H1 (cell line): ENCODE measurements around the gene ZNF362. TPM values are rescaled to one million over a fixed set of nuclear protein-coding genes. Genes with fewer than 3 reads are reported as not detected.

Experiments
- ASH2L ChIP-seq: fragments of 200-600, 300-600 bp; sonication (generic); IDR thresholded peaks from one replicate; pipeline ENCODE4 v1.7.1; 2017; ENCODE audit warnings: low read length
- BACH1 ChIP-seq: IDR thresholded peaks from 2 replicates; pipeline ENCODE4 v1.6.1; 2012; ENCODE audit warnings: low read length, improper control_type of control experiment
- BCL11A ChIP-seq, 2 experiments: IDR thresholded peaks; one replicate each; pipeline ENCODE4 v1.6.1; 2011; ENCODE audit warnings: low read depth in 2 of 2, low read length in 2 of 2, mild to moderate bottlenecking in 2 of 2
- EGR1 ChIP-seq: IDR thresholded peaks from 2 replicates; pipeline ENCODE4 v1.6.1; 2011; ENCODE audit warnings: low read depth, low read length, borderline replicate concordance
- FOSL1 ChIP-seq: IDR thresholded peaks from 2 replicates; pipeline ENCODE4 v1.6.1; 2011; ENCODE audit warnings: mild to moderate bottlenecking, low read depth, low read length, moderate library complexity; ENCODE audit not compliant: insufficient read depth
- GTF2F1 ChIP-seq: IDR thresholded peaks from 2 replicates; pipeline ENCODE4 v1.6.1; 2012; ENCODE audit warnings: low read depth, low read length, improper control_type of control experiment, borderline replicate concordance
- HDAC2 ChIP-seq, 2 experiments: fragments of 300-600 bp in 1 of 2; sonication (generic) in 1 of 2; IDR thresholded peaks; 2 replicates each; pipeline ENCODE4 v1.6.1; 2011 to 2012; ENCODE audit warnings: low read depth in 2 of 2, low read length in 2 of 2, mild to moderate bottlenecking in 2 of 2, moderate library complexity in 2 of 2, borderline replicate concordance in 1 of 2, inconsistent platforms in 1 of 2
- HDAC6 ChIP-seq: IDR thresholded peaks from one replicate; pipeline ENCODE4 v1.7.1; 2012; ENCODE audit warnings: low read depth, mild to moderate bottlenecking, inconsistent platforms, low read length, moderate library complexity
- KDM4A ChIP-seq: IDR thresholded peaks from one replicate; pipeline ENCODE4 v1.7.1; 2012; ENCODE audit warnings: low read depth, mild to moderate bottlenecking, moderate library complexity, low read length, inconsistent platforms; ENCODE audit not compliant: severe bottlenecking
- KDM5A ChIP-seq: fragments of 200-600 bp; IDR thresholded peaks from 2 replicates; pipeline ENCODE4 v1.7.1; 2012; ENCODE audit warnings: mild to moderate bottlenecking, low read length, inconsistent platforms, mixed read lengths
- NRF1 ChIP-seq: IDR thresholded peaks from 2 replicates; pipeline ENCODE4 v1.6.1; 2011; ENCODE audit warnings: mild to moderate bottlenecking, low read depth, low read length, improper control_type of control experiment
- POLR2A ChIP-seq, 2 experiments: IDR thresholded peaks; 1 replicate in 1 of 2; 2 replicates in 1 of 2; pipeline ENCODE4 v1.6.1; 2011; ENCODE audit warnings: low read depth in 2 of 2, low read length in 2 of 2, mild to moderate bottlenecking in 2 of 2; ENCODE audit errors: control extremely low read depth in 1 of 2
- RNF2 ChIP-seq: fragments of 200-900, 300-1000 bp; sonication (generic); IDR thresholded peaks from 2 replicates; pipeline ENCODE4 v1.7.1; 2016; ENCODE audit warnings: borderline replicate concordance, low read depth, mild to moderate bottlenecking, antibody characterized with exemption, low read length; ENCODE audit not compliant: poor library complexity, severe bottlenecking; ENCODE audit errors: missing control alignments
- RXRA ChIP-seq: IDR thresholded peaks from 2 replicates; pipeline ENCODE4 v1.6.1; 2011; ENCODE audit warnings: low read depth, mild to moderate bottlenecking, low read length, moderate library complexity; ENCODE audit not compliant: insufficient read depth
- SAP30 ChIP-seq: fragments of 300-600 bp; sonication (generic); IDR thresholded peaks from 2 replicates; pipeline ENCODE4 v1.7.1; 2012; ENCODE audit warnings: low read length, moderate library complexity, mild to moderate bottlenecking, inconsistent platforms; ENCODE audit not compliant: insufficient read depth, insufficient replicate concordance
- SIN3A ChIP-seq, 2 experiments: IDR thresholded peaks in 1 of 2; conservative IDR thresholded peaks in 1 of 2; 2 replicates each; pipeline ENCODE4 v1.6.1; 2011 to 2012; ENCODE audit warnings: low read length in 2 of 2, improper control_type of control experiment in 1 of 2, low read depth in 1 of 2, mild to moderate bottlenecking in 1 of 2
- SIRT6 ChIP-seq: IDR thresholded peaks from one replicate; pipeline ENCODE4 v1.7.1; 2012; ENCODE audit warnings: low read length, inconsistent platforms
- TAF1 ChIP-seq: IDR thresholded peaks from 2 replicates; pipeline ENCODE4 v1.6.1; 2011; ENCODE audit warnings: mild to moderate bottlenecking, low read depth, low read length
- TAF7 ChIP-seq: optimal IDR thresholded peaks from 2 replicates; pipeline ENCODE3; 2011; ENCODE audit warnings: low read depth, mild to moderate bottlenecking, inconsistent platforms, low read length, moderate library complexity, borderline replicate concordance
- TCF12 ChIP-seq: IDR thresholded peaks from 2 replicates; pipeline ENCODE4 v1.6.1; 2011; ENCODE audit warnings: low read depth, mild to moderate bottlenecking, low read length
- YY1 ChIP-seq: IDR thresholded peaks from 2 replicates; pipeline ENCODE4 v1.6.1; 2011; ENCODE audit warnings: low read depth, mild to moderate bottlenecking, low read length
- ZNF274 ChIP-seq: IDR thresholded peaks from 2 replicates; pipeline ENCODE4 v1.7.0; 2012; ENCODE audit warnings: low read length, borderline replicate concordance; ENCODE audit errors: extremely low read depth
- polyA plus RNA-seq, 7 experiments: library from polyadenylated mRNA; depleted of rRNA in 3 of 7; stranded (reverse) in 5 of 7; unstranded in 2 of 7; fragments of >200 nt in 5 of 7; fragments of 200-250 nt in 2 of 7; gene quantifications; 1 replicate in 5 of 7; 2 replicates in 1 of 7; 4 replicates in 1 of 7; pipeline versions ENCODE4 v1.2.1 to v1.2.3, GENCODE V29; 2011 to 2013; ENCODE audit warnings: missing spikeins in 2 of 7, mixed read lengths in 2 of 7
- total RNA-seq: library from RNA; stranded (reverse); fragmentation: NEBNext Ultra II Directional; extraction: Animal tissue kit (Norgen Biotek cat#: 25700); gene quantifications from 2 replicates; pipeline ENCODE4 v1.2.1, GENCODE V29; 2021
- TF ChIP-seq, protein P1 (sequence below): IDR thresholded peaks from 2 replicates; pipeline ENCODE4 v1.6.1; 2011; ENCODE audit warnings: low read length, improper control_type of control experiment

ZNF362 gene
- total and polyA plus RNA-seq, 2 of the 8 experiments (the other 6 are each of a cell fraction or from before 2014, with no cell fraction given): 24.2 to 27.8 TPM

GRCh38 chr1:33349081-33349759, 92.9 kb downstream of the ZNF362 start (continued):
- TF ChIP-seq, protein P1, sequence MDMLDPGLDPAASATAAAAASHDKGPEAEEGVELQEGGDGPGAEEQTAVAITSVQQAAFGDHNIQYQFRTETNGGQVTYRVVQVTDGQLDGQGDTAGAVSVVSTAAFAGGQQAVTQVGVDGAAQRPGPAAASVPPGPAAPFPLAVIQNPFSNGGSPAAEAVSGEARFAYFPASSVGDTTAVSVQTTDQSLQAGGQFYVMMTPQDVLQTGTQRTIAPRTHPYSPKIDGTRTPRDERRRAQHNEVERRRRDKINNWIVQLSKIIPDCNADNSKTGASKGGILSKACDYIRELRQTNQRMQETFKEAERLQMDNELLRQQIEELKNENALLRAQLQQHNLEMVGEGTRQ: no peak
- TF ChIP-seq RNF2 (peak; percentile 51), YY1 (no peak), TAF1 (no peak; the same call in 1 of the 2 replicates), SAP30 (no peak), HDAC2 (IDR thresholded peaks at IDR 0.05; ENCODE audit: borderline replicate concordance in 1 of 2, low read depth in 2 of 2, low read length in 2 of 2) (no peak), ASH2L (peak; percentile 30), POLR2A (IDR thresholded peaks at IDR 0.05; ENCODE audit: control extremely low read depth in 1 of 2, low read depth in 2 of 2, low read length in 2 of 2) (no peak), EGR1 (no peak), KDM5A (no peak), NRF1 (no peak), BACH1 (no peak), SIRT6 (no peak), SIN3A (conservative IDR thresholded peaks at IDR 0.05 in 1 of 2, IDR thresholded peaks at IDR 0.05 in 1 of 2; ENCODE audit: low read depth in 1 of 2, low read length in 2 of 2) (no peak), ZNF274 (no peak), RXRA (no peak), TCF12 (no peak), GTF2F1 (no peak), TAF7 (peak; percentile 36), HDAC6 (no peak), FOSL1 (no peak), BCL11A (IDR thresholded peaks at IDR 0.05; ENCODE audit: low read depth in 2 of 2, low read length in 2 of 2) (no peak), KDM4A (peak; percentile 37)
